OCI-LY7 (cell line): Measurements from ENCODE around the gene RNF214. TPM values are rescaled to one million over a fixed set of nuclear protein-coding genes. Genes with fewer than 3 reads are reported as not detected.
A peak's percentile ranks its signal among the peaks of the same experiment; 100 is the strongest.

ENCODE experiments used
- BruUV-seq: library from RNA; stranded (reverse); fragments of 400-500 nt; replicated peaks from 2 replicates; lab custom pipeline; 2021; lab: Mats Ljungman, UMichigan
- CTCF ChIA-PET: fragments of 300-600 bp; sonication (Branson Sonifier 250); formaldehyde crosslinking; loops from one replicate; lab custom pipeline; 2022; ENCODE audit warnings: antibody characterized with exemption; ENCODE audit not compliant: unreplicated experiment; lab: Charles Lee
- POLR2A ChIA-PET: fragments of 300-600 bp; sonication (Branson Sonifier 250); formaldehyde crosslinking; loops from one replicate; lab custom pipeline; 2022; ENCODE audit warnings: antibody characterized with exemption; lab: Charles Lee
- DNase-seq: peaks from one replicate; pipeline ENCODE4 v3.0.0-alpha.2; 2015; ENCODE audit warnings: low spot score
- H2AFZ ChIP-seq: fragments of 200-600 bp; sonication (generic), shearing (Covaris generic); 2 replicates; pipeline ENCODE4 v1.6.1; 2014; ENCODE audit warnings: mild to moderate bottlenecking, antibody characterized with exemption, low read length, moderate library complexity
- H3K27ac ChIP-seq: fragments of 200-600 bp; sonication (generic); 2 replicates; pipeline ENCODE4 v1.5.1; 2014; ENCODE audit warnings: mixed run types, low read depth, mild to moderate bottlenecking, moderate library complexity, low read length, inconsistent platforms; ENCODE audit not compliant: poor library complexity, severe bottlenecking
- H3K36me3 ChIP-seq: fragments of 200-600 bp; sonication (generic); 2 replicates; pipeline ENCODE4 v1.6.1; 2014; ENCODE audit warnings: mild to moderate bottlenecking, antibody characterized with exemption, low read length, moderate library complexity, mixed read lengths; ENCODE audit not compliant: insufficient read depth
- H3K4me1 ChIP-seq: fragments of 200-600 bp; sonication (generic); 2 replicates; pipeline ENCODE4 v1.5.1; 2014; ENCODE audit warnings: mild to moderate bottlenecking, low read length; ENCODE audit not compliant: insufficient read depth, poor library complexity, severe bottlenecking
- H3K4me2 ChIP-seq: fragments of 200-600 bp; sonication (generic); 2 replicates; pipeline ENCODE4 v1.6.1; 2014; ENCODE audit warnings: mild to moderate bottlenecking, low read length
- H3K4me3 ChIP-seq: fragments of 200-600 bp; sonication (generic); 2 replicates; pipeline ENCODE4 v1.5.1; 2014; ENCODE audit warnings: mild to moderate bottlenecking, low read depth, low read length; ENCODE audit not compliant: poor library complexity, severe bottlenecking
- H3K79me2 ChIP-seq: fragments of 200-600 bp; sonication (generic); 2 replicates; pipeline ENCODE4 v1.6.1; 2016; ENCODE audit warnings: low read depth, mild to moderate bottlenecking, low read length, moderate library complexity, mixed read lengths; ENCODE audit not compliant: insufficient read depth
- H3K9me2 ChIP-seq: fragments of 200-600 bp; sonication (generic); 2 replicates; pipeline ENCODE4 v1.6.1; 2016; ENCODE audit warnings: mild to moderate bottlenecking, low read length, mixed read lengths; ENCODE audit not compliant: insufficient read depth
- H3K9me3 ChIP-seq: fragments of 200-600 bp; sonication (generic); 2 replicates; pipeline ENCODE4 v1.6.1; 2014; ENCODE audit warnings: mild to moderate bottlenecking, mixed run types, low read length, mixed read lengths
- H4K20me1 ChIP-seq: fragments of 200-600 bp; sonication (generic); 2 replicates; pipeline ENCODE4 v1.6.1; 2014; ENCODE audit warnings: mild to moderate bottlenecking, antibody characterized with exemption, low read length, moderate library complexity, mixed read lengths; ENCODE audit not compliant: insufficient read depth
- EZH2phosphoT487 ChIP-seq: fragments of 200-600 bp; sonication (generic); IDR thresholded peaks from 2 replicates; pipeline ENCODE4 v1.6.1; 2018; ENCODE audit warnings: low read depth, borderline replicate concordance, mild to moderate bottlenecking, mixed run types, antibody characterized with exemption, low read length, moderate library complexity, mixed read lengths
- intact Hi-C: fragments of 100-400 bp; cut with micrococcal nuclease; formaldehyde crosslinking; loops from one replicate; pipeline ENCODE4 v1.10.0; 2022; ENCODE audit not compliant: unreplicated experiment
- total RNA-seq, 2 experiments: library from RNA; depleted of rRNA in 1 of 2; stranded (reverse); fragments of >200 nt in 1 of 2; shearing (Covaris generic) in 1 of 2; gene quantifications; 2 replicates each; pipeline ENCODE4 v1.2.3, GENCODE V29; 2014 to 2022
- TF ChIP-seq, protein P1 (sequence below): fragments of 200-600 bp; sonication (generic); conservative IDR thresholded peaks from 2 replicates; pipeline ENCODE4 v1.5.1; 2014; ENCODE audit warnings: mild to moderate bottlenecking, antibody characterized with exemption, low read length, moderate library complexity, mixed read lengths

RNF214 gene
- total RNA-seq, 2 experiments from 2014 or later = 11.2 to 30.2 TPM

- Histone ChIP-seq H3K4me2 (peak overlapping the region; percentile 56; the same call in 1 of the 2 replicates), H3K9me3 (no peaks in the 10 kb centered on the region), H3K4me1 (peaks cover 37% of the 10 kb centered on the region), H3K36me3 (peaks cover 41% of the 10 kb centered on the region; the same call in 1 of the 2 replicates), H3K9me2 (no peaks in the 10 kb centered on the region), H4K20me1 (no peaks in the 10 kb centered on the region), H3K4me3 (no peak overlapping the region), H2AFZ (no peak overlapping the region), H3K79me2 (no peaks in the 10 kb centered on the region), H3K27ac (peak overlapping the region; percentile 44)
- BruUV-seq = no TSS peak
- intact Hi-C loops = no loop called here
- ChIA-PET POLR2A (interaction anchor here (0.6 kb wide), 1 partner anchor 376 kb away, joined by 3 read pairs; no protein-coding TSS in a partner anchor), CTCF (interaction anchor here (0.6 kb wide), 1 partner anchor 92 kb away, joined by 3 read pairs; no protein-coding TSS in a partner anchor)
- no peak for DNase-seq
- TF ChIP-seq, protein P1, sequence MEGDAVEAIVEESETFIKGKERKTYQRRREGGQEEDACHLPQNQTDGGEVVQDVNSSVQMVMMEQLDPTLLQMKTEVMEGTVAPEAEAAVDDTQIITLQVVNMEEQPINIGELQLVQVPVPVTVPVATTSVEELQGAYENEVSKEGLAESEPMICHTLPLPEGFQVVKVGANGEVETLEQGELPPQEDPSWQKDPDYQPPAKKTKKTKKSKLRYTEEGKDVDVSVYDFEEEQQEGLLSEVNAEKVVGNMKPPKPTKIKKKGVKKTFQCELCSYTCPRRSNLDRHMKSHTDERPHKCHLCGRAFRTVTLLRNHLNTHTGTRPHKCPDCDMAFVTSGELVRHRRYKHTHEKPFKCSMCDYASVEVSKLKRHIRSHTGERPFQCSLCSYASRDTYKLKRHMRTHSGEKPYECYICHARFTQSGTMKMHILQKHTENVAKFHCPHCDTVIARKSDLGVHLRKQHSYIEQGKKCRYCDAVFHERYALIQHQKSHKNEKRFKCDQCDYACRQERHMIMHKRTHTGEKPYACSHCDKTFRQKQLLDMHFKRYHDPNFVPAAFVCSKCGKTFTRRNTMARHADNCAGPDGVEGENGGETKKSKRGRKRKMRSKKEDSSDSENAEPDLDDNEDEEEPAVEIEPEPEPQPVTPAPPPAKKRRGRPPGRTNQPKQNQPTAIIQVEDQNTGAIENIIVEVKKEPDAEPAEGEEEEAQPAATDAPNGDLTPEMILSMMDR = no peak
- no peak for TF ChIP-seq EZH2phosphoT487
Measured at GRCh38 chr11:117188620-117189081, 43.8 kb upstream of the RNF214 start.

DNA sequence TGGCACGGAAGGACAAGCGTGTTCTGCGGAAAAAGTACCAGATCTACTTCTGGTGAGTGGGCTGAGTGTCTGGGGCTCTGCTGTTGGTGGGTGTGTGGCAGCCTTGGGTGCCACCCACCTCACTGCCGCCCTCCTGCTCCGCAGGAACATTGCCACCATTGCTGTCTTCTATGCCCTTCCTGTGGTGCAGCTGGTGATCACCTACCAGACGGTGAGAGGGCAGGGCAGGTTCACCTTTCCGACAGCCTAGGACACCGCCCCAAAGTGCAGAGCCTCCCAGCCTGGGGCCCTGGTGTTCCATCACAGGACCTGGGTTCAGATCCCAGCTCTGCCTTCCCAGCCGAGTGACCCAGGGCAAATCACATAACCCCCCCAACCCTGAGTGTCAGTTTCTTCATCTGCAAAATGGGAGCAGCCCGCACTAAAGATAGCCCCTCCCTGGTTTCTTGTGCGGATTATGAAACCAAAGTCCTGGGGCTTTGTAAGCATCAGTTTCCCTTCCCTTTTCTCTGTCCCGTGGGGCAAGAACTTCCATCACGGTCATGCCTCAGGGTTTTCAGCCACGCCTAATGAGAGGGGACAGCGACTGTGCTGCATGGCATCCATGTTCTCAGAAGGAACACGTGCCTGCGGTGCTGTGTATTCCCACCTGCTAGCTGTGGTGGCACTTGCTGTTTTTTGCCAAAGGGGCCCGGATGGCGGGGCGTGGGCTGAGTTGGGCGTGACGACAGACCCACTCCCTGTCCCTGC lies 43.1 kb upstream of the RNF214 start:
- Histone ChIP-seq H3K27ac (peak overlapping the region; percentile 44), H4K20me1 (no peaks in the 10 kb centered on the region), H3K4me1 (peaks cover 37% of the 10 kb centered on the region), H2AFZ (peak overlapping the region; percentile 54; the same call in 1 of the 2 replicates), H3K4me2 (peak overlapping the region; percentile 56), H3K4me3 (peak overlapping the region; percentile 7), H3K9me3 (no peaks in the 10 kb centered on the region), H3K9me2 (no peaks in the 10 kb centered on the region), H3K36me3 (peaks cover 35% of the 10 kb centered on the region; the same call in 1 of the 2 replicates), H3K79me2 (no peaks in the 10 kb centered on the region)
- intact Hi-C loops = no loop called here
- no TSS peak for BruUV-seq
- CTCF ChIA-PET = interaction anchor here (0.6 kb wide), 1 partner anchor 92 kb away, joined by 3 read pairs; no protein-coding TSS in a partner anchor
- peak; percentile 76 for DNase-seq
- TF ChIP-seq EZH2phosphoT487 = no peak
- TF ChIP-seq, protein P1 = no peak
- POLR2A ChIA-PET = no interaction called here
